ENCODE data around the gene DEDD2. TPM values are rescaled to one million over a fixed set of nuclear protein-coding genes. Genes with fewer than 3 reads are reported as not detected.

Gene DEDD2
- total RNA-seq, 1 donor from 2014 or later = 24.7 TPM

DNA sequence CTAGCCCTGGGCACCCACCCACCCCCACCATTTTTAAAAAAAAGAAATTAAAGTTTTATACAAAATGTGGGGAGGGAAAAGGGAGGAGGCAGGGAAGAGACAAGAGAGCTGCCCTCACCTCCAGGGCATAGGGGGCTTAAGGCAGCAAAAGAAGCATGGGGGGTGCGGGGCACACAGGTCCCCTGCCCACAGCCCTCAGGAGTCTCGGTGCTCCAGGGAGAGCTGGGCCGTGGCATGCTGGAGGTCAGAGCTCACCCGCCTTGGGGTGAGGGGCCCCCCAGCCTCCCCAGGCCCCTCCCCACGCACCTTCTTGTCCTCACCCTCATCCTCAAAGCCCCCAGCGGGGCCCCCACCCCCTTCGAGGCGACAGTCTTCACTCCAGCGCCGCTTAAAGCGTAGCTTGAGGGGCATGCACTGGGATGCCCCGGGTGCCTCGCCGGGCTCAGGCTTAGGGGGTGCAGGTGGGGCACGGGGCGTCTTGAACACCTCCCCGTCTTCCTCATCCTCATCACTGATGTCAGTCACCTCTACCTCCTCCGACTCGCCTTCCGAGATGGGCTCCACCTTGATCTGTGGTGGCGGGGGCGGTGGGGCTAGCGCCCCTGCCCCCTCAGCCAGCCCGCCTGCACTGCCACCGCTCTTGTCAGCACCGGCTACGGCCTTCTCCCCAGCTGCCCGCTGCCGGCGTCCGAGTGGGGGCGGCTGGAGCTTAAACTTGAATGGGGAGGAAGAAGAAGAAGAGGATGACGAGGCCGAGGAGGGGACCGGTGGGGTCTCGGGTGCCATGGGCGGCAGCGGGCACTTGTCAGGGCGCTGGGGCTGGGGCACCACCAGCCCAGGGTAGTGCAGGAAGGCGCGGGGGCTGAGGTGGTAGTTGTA, 31.0 kb upstream of the DEDD2 start:
- DNase-seq (ENCODE audit: low spot score) = no peak

DNA sequence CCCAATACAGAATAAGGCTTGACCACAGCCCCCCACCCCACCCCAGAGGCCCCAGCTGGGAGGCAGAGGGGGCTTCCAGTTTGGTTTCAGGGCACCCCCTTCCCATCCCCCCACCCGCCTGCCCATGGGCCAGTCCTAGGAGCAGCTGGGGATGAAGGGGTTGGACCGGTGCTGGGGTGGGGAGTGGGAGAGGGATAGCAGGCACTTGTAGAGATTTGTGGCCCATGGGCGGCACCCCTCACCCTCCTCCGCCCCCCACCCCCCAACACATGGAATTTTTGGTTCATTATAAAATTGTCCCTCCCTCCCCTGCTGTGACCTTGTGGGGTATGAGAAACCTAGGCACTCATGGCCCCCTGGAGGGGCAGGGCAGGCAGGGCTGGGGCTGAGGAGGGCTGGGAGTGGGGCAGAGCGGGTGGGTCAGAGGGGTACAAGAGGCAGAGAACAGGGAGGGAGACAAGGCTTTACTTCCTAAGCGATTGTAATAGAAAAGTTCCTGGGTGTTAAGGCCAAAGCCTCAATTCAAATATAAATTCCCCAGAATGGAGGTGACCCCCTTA, 30.2 kb upstream of the DEDD2 start:
- DNase-seq (ENCODE audit: low spot score) = no peak

DNA sequence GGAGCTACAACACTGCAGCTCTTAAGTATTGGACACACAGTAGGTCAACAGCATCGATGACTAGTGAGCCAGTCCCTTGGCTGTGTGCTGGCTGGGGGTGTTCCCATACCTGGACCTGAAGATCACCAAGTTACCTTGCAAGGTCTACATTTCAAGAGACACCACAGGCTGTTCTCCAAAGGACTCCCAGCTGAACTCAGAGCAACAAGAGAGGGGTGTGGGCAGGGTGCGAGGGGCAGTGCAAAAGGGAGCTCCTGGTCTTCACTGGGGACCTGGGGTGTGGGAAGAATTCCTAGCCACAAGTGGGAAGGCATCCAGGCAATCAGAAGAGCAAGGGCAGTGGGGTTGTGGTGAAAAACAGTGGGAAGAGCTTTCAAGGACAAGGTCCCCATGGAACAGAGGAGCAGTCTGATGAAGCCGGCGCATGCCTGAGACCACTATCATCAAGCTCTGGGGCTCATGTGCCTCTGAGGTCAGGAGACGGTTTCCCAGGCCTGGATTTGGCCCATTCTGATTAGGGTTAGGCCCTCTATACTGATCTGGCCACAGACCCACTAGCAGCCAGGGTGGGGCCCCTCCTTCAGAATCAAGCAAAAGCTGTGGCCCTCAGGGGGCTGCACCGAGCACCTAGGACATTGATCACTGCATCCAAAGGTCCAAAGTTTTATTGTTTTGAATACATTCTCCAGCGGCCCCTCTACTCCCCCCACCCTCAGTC, 29.6 kb upstream of the DEDD2 start:
- DNase-seq (ENCODE audit: low spot score) = no peak

DNA sequence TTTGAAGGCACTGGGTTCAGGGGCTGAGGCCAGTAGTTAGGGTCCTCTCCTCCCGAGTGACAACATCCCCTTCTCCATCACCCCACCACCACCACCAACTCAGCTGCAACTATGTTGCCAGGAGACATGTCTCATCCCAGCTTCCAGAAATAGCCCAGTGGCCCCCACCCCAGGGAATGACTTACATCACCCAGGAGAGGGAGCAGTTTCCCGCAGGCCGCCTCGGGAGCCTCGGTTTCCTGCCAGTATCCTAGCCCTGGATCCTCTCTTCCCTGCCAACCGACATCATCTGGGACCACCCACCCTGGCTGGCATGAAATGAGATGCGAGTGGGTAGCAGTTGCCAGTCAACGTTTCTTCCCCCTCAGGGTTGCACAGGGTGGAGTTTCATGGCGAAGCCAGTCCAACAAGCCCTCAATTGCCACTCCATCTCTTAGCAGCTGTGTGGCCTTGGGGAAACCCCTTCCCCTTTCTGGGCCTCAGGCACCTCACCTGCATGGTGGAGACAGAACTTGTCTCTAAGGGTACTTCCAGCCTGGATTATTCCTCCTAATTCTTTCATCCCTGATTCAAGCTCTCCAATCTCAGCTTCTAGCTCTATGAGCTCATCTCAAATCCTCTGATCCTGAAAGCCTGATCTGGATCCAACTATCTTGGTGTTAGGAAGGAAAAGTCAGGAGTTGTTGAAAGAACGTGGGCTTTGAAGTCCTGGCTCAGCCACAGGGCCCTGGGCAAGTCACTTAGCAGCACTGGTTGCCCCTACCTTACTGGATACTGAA, 28.9 kb upstream of the DEDD2 start:
- peak; percentile 80 for DNase-seq (ENCODE audit: low spot score)

DNA sequence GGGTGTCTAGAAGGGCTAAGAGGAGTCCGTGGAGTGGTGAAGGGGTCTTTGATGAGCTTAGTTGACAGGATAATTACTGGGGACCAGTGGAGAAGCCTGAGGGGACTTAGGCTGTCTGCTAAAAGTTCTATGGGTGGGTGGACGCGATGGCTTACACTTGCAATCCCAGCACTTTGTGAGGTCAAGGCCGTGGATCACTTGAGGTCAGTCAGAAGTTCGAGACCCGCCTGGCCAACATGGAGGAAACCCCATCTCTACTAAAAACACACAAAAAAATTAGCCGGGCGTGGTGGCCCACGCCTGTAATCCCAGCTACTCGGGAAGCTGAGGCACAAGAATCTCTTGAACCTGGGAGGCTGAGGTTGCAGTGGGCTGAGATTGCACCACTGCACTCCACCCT, 27.8 kb upstream of the DEDD2 start:
- no peak for DNase-seq (ENCODE audit: low spot score)

DNA sequence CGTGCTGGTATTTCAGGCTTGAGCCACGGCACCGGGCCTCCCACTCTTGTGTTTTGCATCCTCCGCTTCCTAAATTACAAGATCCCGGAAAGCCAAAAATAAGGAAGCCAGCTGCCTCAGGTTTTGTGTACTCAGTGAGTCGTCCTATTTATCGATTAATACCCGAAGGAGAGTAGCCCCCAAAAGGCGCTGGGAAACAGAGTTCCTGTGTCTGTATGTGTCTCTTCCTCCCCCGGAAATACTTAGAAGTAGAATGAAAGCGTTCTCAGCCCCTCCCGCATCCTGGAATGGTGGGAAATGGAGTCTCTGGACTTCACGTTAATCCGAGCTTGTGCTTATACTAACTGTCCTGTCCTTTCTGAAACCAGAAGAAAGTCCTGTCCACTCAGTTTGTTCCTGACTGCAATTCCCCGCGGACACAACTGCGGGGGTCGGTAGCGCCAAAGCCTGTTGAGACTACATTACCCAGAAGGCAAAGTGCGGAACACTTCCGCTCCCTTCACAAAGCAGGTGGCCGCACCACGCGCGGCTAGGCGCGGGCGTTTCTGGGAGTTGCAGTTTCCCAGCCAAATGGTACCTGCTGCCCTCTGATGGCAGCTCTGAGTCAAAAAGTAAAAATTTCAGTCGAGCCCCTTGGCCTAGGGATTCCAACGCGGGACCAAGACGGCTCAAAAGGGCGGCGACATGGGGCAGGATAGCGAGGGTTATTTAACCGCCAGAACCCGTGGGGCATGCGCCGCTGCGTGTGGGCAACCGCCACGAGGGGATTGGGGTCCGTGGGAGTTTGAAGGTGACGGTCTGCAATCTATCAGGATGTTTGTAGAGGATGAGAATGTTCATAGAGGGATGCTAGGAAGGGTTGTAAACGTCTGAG, 27.1 kb upstream of the DEDD2 start:
- DNase-seq (ENCODE audit: low spot score) = peak; percentile 94

DNA sequence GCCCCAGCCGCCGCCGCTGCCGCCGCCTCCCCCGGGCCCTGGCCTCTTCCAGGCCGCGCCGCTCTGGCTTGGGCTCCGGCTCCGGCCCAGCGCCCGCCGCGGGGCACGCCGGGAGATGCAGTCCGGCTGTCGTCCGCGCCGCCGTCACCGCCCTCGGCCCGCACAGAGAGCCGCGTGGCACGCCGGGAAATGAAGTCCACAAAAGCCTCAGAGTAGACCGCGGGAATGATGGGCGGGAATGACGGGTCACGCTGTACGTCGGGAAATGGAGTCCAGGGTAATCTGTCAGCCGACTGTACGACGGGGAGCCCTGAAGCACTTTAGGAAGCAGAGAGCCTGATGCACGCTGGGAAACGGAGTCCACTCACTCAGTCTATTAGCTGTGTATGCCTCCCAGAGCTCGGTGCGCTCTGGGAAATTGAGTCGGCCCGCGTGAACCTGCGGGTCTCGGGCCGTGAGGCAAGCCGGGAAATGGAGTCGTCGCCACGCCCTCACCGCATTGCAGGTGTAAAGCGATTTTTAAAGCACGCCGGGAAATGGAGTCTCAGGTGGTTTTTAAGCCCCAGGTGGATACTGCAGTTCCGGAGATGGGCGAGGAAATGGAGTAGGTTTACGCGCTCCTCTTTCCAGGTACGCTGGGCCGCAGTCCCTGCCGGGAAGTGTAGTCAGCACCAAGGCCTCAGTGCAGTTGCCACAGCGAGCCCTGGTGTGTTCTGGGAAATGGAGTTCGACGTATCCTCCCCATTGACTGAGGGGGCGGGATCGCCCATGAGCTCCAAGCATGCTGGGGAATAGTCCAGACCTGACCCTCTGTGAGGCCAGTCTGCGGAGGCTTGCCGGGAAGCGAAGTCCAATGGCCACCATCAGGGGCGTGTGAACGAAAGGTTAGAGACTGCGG, 25.3 kb upstream of the DEDD2 start, which contains the start of gene GSK3A:
Gene GSK3A (minus strand): TSS at position 91 of the 898 bp plus-strand sequence. CDS start 137 bp downstream, outside the sequence.
- DNase-seq (ENCODE audit: low spot score) = peak; percentile 98

DNA sequence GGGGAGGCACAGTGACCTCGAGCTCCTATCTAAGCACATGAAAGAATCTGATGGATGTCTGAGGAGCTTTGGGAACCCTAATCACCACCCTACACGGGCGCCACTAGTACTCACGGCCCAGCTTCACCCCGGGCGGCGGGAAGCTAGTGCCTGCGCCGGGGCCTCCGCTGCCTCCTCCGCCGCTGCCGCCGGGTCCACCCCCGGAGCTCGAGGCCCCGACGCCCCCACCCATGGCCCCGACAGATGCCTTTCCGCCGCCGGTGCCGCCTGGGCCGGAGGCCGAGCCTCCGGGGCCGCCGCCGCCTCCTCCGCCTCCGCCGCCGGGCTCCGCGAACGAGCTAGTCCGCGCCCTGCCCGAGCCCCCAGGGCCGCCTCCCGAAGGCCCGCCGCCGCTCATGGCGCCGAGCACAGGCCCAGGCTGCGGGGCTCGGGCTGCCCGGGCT, 24.6 kb upstream of the DEDD2 start:
- peak; percentile 53 for DNase-seq (ENCODE audit: low spot score)

DNA sequence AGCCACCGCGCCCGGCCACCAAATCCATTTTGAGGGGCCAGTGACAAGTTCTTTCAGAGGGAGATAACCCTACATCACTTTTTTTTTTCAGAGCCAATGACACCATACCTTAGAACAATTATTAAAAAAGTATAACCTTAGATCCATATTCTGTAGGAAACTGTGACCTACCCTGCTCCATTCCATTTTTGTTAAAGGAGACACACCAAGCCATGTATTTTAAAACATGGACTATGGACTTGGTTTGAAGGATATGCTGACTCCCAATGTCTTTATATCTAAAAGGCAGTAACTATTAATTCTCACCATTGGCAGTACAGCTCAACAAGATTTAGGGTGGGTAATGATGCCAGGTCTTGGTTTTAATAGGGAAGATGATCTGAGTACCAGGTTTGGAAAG, 23.8 kb upstream of the DEDD2 start:
- DNase-seq (ENCODE audit: low spot score) = no peak

DNA sequence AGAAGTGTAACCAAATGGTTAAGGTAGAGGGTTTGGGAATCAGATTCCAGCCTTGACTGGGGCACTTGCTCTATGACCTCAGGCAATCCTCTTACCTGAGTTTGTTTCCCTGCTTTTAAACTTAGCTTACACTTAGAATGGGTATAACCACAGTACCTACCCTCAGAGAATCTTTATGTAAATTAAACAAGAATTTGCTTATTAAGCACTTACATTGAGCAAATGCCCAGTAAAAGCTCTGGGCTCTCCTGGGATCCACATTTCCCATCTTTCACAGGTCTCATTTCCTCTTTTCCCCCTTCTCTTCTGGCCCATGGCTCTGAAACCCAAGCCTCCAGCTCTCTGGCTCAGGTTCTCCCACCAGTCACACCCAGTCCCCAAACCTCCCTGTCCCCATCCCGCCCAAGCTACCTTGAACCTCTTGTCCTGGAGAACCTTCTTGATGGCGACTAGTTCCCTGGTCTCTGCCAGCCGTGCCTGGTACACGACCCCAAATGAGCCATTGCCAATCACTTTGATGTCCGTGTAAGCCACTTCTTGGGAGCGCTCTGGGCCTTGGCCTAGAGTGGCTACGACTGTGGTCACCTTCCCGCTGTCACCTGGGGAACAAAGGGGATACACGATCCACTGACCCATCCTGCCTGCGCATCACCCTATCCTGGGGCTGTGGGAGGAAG, 22.2 kb upstream of the DEDD2 start:
- DNase-seq (ENCODE audit: low spot score) = no peak

DNA sequence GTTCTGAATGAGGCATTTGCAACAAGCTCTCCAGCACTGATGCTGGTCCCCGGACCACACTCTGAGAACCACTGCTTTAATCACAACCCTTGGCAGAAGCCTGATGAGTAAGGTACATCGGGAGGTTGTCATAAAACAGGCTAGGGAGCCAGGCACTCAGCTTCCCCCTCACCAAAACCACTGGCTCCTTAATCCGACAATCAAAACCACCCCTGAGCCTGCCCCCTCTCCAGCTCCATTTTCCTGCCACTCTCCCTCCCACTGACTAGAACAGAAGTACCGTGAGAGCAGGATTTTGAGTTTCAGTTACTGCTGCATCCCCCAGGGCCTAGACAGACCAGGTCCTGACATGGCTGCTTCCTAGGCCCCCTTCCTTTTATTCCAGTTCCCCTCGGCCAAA, 17.7 kb upstream of the DEDD2 start:
- no peak for DNase-seq (ENCODE audit: low spot score)

DNA sequence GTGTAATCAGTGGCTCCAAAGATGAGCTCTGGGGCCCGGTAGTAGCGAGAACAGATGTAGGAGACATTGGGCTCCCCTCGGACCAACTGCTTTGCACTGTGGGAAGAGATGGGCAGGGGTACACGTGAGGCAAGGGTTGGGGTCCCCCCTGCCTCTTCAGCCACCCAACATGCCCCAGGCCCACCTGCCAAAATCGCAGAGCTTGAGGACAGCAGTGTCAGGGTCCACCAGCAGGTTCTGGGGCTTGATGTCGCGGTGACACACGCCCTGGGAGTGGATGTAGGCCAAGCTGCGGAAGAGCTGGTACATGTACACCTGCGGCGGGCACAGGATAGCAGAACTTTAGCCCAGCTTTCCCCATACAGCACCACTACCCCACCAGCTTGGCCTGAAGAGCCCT, 16.9 kb upstream of the DEDD2 start:
- no peak for DNase-seq (ENCODE audit: low spot score)

DNA sequence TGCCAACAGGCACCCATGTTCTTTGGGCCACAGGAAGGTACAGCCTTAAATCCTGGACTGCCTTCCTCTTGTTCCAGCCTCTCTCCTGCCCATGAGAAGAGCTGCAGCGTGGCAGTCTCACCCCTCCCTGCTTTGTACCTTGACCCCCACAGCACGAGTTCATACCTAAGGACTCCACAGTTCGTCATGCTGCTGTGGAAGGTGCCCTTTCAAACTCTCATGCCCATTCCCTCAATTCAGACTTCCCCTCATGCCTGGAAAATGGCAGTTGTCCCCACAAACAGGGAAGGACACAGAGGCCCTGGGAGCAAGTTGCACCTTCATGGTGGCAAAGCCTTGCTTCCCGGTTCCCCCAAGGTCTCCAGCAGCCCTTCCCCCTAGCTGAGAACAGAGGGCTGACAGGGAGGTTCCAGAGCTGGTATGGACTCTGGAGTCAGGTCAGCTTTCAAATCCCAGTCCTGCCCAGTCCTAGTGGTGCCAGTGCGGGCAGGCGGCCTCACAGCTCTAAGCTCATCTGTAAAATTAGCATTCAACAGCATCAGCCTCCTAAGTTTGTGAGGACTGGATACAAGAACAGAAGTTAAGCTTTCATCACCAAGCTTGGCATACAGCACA, 16.3 kb upstream of the DEDD2 start:
- DNase-seq (ENCODE audit: low spot score) = no peak

DNA sequence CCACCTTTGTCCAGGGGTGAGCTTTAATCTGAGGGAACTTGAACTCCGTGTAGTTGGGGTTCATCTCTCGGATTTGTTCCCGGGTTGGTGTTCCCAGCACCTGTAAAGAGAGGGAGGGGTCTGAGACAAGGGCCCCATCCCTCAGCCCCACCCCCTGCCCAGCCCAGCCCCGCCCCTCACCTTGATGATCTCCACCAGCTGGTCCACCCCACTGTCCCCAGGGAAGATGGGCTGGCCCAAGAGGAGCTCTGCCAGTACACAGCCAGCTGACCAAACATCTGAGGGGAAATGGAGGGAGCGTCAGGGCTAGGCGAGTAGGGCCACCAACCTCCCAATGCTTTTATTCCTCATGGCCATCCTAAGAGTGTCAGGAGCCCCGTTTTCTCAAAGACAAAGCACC, 15.6 kb upstream of the DEDD2 start:
- no peak for DNase-seq (ENCODE audit: low spot score)

DNA sequence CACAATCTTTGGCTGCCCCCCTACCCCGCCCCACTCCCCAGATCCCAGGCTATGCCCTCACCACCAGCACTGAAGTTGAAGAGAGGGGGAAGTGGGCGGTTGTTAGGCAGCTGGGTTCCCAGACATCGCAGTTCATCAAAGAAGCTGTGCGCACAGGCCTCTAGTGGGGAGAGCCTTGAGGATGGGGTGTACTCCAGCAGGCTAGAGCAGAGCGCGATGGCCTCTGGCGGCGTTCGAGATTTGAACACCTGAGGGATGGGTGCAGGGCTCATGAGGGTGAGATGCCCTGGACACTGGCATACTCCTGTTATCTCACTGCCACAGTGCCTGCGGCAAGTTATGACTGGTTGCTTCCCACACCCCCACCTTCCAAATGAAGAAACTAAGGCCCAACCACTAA, 15.0 kb upstream of the DEDD2 start:
- DNase-seq (ENCODE audit: low spot score) = no peak

DNA sequence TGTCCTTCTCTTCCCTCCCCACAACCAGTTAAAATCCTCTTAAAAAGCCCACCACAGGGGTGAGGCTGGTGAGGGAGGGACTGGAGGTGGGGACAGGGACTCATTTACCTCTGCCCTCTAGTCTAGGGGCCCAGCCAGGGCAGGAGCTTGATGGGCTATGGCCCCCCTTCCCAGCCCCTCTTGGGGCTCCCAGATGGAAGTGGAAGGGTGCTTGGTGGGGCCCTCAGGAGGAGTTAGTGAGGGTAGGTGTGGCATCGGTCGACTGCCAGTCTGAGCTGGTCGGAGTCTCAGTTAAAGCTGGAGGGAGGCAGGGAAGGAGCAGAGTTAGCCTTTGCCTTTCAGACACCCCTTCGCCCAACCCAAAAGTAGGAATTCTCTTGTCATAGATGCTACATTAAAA, 13.1 kb upstream of the DEDD2 start:
- no peak for DNase-seq (ENCODE audit: low spot score)

DNA sequence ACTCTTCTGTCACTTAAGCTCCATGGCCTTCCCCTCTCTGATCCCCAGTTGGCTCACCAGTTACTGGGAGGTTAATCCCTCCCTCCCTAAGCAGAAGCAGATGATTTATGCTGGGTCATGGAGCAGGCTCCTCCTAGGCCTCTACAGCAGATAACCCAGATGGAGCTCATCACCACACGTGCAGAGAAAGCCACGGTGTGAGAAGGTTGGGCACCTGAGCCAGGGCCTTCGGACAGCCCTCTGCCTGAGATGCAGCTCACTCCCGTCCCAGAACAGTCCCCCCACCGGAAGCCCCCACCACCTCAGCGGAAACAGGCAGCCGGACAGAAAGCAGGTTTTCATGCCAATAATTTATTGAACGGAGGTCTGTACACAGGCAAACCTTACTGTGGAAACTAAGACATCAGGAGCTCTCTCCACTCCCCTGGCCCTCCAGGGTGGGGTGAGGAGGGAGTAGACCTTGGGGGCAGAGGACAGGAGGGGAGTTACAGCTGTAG, 12.4 kb upstream of the DEDD2 start:
- no peak for DNase-seq (ENCODE audit: low spot score)

DNA sequence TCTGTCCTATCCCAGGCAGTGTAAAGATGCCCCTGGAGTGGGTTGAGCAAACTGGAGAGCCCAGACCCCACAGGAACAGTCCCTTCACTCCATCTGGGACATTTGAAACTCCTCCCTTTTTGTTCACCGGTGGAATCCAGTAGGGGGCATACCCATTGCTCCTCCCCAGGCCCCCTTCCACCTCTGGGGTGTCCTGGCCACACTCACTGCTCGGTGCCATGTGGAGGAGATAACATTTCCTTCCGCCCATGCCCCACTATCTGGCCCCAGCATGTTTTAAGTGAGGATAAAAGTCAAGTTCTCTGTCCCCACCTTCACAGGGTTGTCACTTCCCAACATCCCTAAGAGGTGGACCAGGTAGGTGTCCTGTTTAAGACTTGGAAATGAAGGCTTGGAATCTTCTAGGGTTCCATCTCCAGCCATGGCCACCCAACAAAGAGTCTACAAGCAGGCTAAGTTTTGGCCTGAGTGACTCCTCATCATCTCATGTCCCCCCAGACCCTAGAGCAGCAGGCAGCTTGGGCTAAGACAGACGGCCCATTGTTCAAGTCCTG, 11.9 kb upstream of the DEDD2 start:
- DNase-seq (ENCODE audit: low spot score) = no peak

All from ureter (tissue), 1 donor.